ENCODE measurements around the gene GTSE1. TPM values are rescaled to one million over a fixed set of nuclear protein-coding genes. Genes with fewer than 3 reads are reported as not detected.

The GTSE1 gene
- total RNA-seq, 2 experiments from 2014 or later: 39.4 to 41.4 TPM

GRCh38 chr22:46251266-46251665 lies 45.4 kb upstream of the GTSE1 start:
- Mint-ChIP-seq H3K27me3 (no peaks in the 10 kb centered on the region), H3K9me3 (no peaks in the 10 kb centered on the region), H3K27ac (peak overlapping the region; percentile 90), H3K36me3 (ENCODE audit: low read depth) (peaks cover 4% of the 10 kb centered on the region), H3K4me1 (ENCODE audit: low read depth) (peaks cover 25% of the 10 kb centered on the region), H3K4me3 (peak overlapping the region; percentile 81)
- intact Hi-C loops (cut with micrococcal nuclease): no loop called here
- DNase-seq (no peak), ATAC-seq (no peak)
- CTCF ChIA-PET: interaction anchor here (1.5 to 3.4 kb wide), 2 partner anchors 129 to 245 kb away, joined by 3 to 9 read pairs; no protein-coding TSS in a partner anchor
- POLR2A ChIA-PET: interaction anchor here (1.4 to 2.0 kb wide), 3 partner anchors 13 to 83 kb away, joined by 3 to 7 read pairs (median 5); partner anchors contain the start of gene TTC38
- no peak for TF ChIP-seq CTCF (IDR thresholded peaks at IDR 0.05)

- Mint-ChIP-seq H3K27me3 (no peaks in the 10 kb centered on the region), H3K36me3 (ENCODE audit: low read depth) (peaks cover 4% of the 10 kb centered on the region), H3K9me3 (no peaks in the 10 kb centered on the region), H3K27ac (no peak overlapping the region), H3K4me1 (ENCODE audit: low read depth) (peaks cover 25% of the 10 kb centered on the region), H3K4me3 (peak overlapping the region; percentile 81)
- no peak for TF ChIP-seq CTCF (IDR thresholded peaks at IDR 0.05)
- ATAC-seq (no peak), DNase-seq (no peak)
- POLR2A ChIA-PET: interaction anchor here (0.7 to 1.4 kb wide), 2 partner anchors 83 to 101 kb away, joined by 3 read pairs; no protein-coding TSS in a partner anchor
- CTCF ChIA-PET: interaction anchor here (1.1 to 3.4 kb wide), 3 partner anchors 63 to 246 kb away, joined by 3 to 9 read pairs (median 4); no protein-coding TSS in a partner anchor
- intact Hi-C loops (cut with micrococcal nuclease): no loop called here
Observed at GRCh38 chr22:46251816-46252380, 44.8 kb upstream of the GTSE1 start.

DNA sequence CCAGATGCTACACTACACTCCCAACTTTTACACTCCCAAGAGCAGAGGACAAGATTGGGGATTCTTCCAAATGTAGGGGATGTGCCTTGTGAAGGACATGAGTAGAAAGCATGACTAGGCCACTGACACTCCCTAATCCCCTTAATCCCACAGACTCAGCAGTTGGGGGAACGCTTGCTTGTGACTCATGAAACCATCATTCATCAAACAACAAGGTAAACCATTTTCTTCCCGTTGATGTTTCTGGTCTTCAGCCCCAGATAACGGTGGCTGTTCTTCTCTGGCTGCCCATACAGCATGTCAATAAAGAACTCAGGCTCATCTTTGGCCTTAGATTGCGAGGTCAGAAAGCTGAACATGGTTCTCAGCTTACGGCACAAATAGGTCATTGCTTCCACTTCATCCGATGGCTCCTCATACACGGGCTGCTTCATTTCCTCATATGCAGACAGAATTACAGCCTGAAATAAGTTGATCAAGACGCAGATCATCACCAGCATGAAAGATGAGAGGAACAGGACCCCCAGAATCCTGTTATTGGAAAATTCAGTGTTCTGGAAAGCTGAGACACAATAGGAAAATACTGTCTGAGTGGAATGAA lies 40.2 kb upstream of the GTSE1 start:
- no peak overlapping the region for H3K27ac Mint-ChIP-seq
- H3K36me3 Mint-ChIP-seq (ENCODE audit: low read depth): peaks cover 4% of the 10 kb centered on the region
- CTCF ChIA-PET: interaction anchor here (1.4 kb wide), 1 partner anchor 250 kb away, joined by 3 read pairs; no protein-coding TSS in a partner anchor
- no peaks in the 10 kb centered on the region for H3K9me3 Mint-ChIP-seq
- POLR2A ChIA-PET: no interaction called here
- ATAC-seq (no peak), DNase-seq (no peak)
- intact Hi-C loops (cut with micrococcal nuclease): no loop called here
- no peak for TF ChIP-seq CTCF (IDR thresholded peaks at IDR 0.05)
- H3K4me1 Mint-ChIP-seq (ENCODE audit: low read depth): peaks cover 15% of the 10 kb centered on the region
- H3K27me3 Mint-ChIP-seq: peaks cover 23% of the 10 kb centered on the region
- H3K4me3 Mint-ChIP-seq: no peak overlapping the region

DNA sequence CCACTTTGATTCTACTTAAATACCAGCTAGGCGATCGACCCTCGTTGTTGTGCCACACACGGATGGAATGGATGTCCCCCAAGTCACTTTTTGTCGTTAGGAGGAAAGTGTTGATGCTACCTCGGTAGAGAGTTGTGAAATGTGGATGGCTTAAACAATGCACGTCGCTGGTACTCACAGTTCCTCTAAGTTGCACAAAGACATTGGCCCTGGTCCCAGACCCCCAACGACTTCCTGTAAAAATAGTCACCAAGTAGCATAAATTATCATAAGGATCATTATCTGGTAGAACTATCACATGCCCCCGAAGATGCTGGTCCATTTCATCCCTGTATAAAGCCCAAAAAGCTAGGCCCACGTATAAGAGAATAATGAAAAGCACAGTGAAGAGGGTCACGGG lies 37.3 kb upstream of the GTSE1 start:
- Mint-ChIP-seq H3K27ac (no peak overlapping the region), H3K27me3 (peaks cover 46% of the 10 kb centered on the region), H3K36me3 (ENCODE audit: low read depth) (peaks cover under 1% of the 10 kb centered on the region), H3K4me1 (ENCODE audit: low read depth) (peaks cover 7% of the 10 kb centered on the region), H3K4me3 (no peak overlapping the region), H3K9me3 (no peaks in the 10 kb centered on the region)
- intact Hi-C loops (cut with micrococcal nuclease): no loop called here
- ChIA-PET CTCF (no interaction called here), POLR2A (no interaction called here)
- ATAC-seq (no peak), DNase-seq (no peak)
- TF ChIP-seq CTCF (IDR thresholded peaks at IDR 0.05): no peak

GRCh38 chr22:46260038-46260437 lies 36.6 kb upstream of the GTSE1 start:
- Mint-ChIP-seq H3K9me3 (no peaks in the 10 kb centered on the region), H3K4me3 (no peak overlapping the region), H3K4me1 (ENCODE audit: low read depth) (peaks cover 4% of the 10 kb centered on the region), H3K27ac (no peak overlapping the region), H3K36me3 (ENCODE audit: low read depth) (no peaks in the 10 kb centered on the region), H3K27me3 (peaks cover 47% of the 10 kb centered on the region)
- POLR2A ChIA-PET: no interaction called here
- no peak for TF ChIP-seq CTCF (IDR thresholded peaks at IDR 0.05)
- DNase-seq (no peak), ATAC-seq (no peak)
- intact Hi-C loops (cut with micrococcal nuclease): no loop called here
- CTCF ChIA-PET: interaction anchor here (0.9 kb wide), 1 partner anchor 138 kb away, joined by 3 read pairs; no protein-coding TSS in a partner anchor

Data from activated CD8-positive, alpha-beta T cell treated with anti-CD3 and anti-CD28 coated beads for 36 hours (primary cell).